AG09319 (cell line): ENCODE data around the gene ALDOC.

Source experiments
- DNase-seq: peaks from one replicate; pipeline ENCODE4 v3.0.0-alpha.2; 2010; ENCODE audit warnings: low read depth; ENCODE audit errors: extremely low read depth
- CTCF ChIP-seq: IDR thresholded peaks from 2 replicates; pipeline ENCODE4 v1.5.1; 2011; ENCODE audit warnings: low read depth, mild to moderate bottlenecking, inconsistent platforms, low read length, moderate library complexity

Gene ALDOC

GRCh38 chr17:28598799-28599310, 22.2 kb upstream of the ALDOC start, which contains the start of gene SPAG5:
Gene SPAG5, minus strand, starts transcription at chr17:28599025. Its CDS starts 79 bp downstream, at chr17:28598946.
- DNase-seq = peak; percentile 55
- TF ChIP-seq CTCF = no peak

- no peak for DNase-seq
- no peak for TF ChIP-seq CTCF
These were observed 21.7 kb upstream of the ALDOC start for GRCh38 chr17:28598389-28598788.

GRCh38 chr17:28597606-28598383, 21.1 kb upstream of the ALDOC start:
- no peak for DNase-seq

GRCh38 chr17:28592260-28592659, 15.6 kb upstream of the ALDOC start:
- TF ChIP-seq CTCF = no peak
- no peak for DNase-seq

More at GRCh38 chr17:28597606-28598383, 21.1 kb upstream of the ALDOC start:
- no peak for TF ChIP-seq CTCF

GRCh38 chr17:28585851-28586250, 9.2 kb upstream of the ALDOC start:
- TF ChIP-seq CTCF = no peak
- DNase-seq = no peak

GRCh38 chr17:28584434-28584833, 7.7 kb upstream of the ALDOC start:
- no peak for DNase-seq
- no peak for TF ChIP-seq CTCF

- TF ChIP-seq CTCF = no peak
- DNase-seq = no peak
These were observed 5.8 kb upstream of the ALDOC start for GRCh38 chr17:28582513-28582912.
